Activated CD8-positive, alpha-beta T cell treated with anti-CD3 and anti-CD28 coated beads for 36 hours (primary cell): ENCODE data around the gene ITIH5. TPM values are rescaled to one million over a fixed set of nuclear protein-coding genes. Genes with fewer than 3 reads are reported as not detected.

Source experiments
- ATAC-seq: fragments of 200-7000 bp; cut with Tn5 transposase; one replicate; pipeline ENCODE4 v1.10.0; 2021; ENCODE audit warnings: mild to moderate bottlenecking, moderate library complexity
- CTCF ChIA-PET: fragments of 350-600 bp; sonication (Branson Sonifier 250); formaldehyde crosslinking; loops from one replicate; lab custom pipeline; 2021; ENCODE audit warnings: antibody characterized with exemption; lab: Charles Lee
- POLR2A ChIA-PET: fragments of 350-600 bp; sonication (Branson Sonifier 250); formaldehyde crosslinking; loops from one replicate; lab custom pipeline; 2021; ENCODE audit warnings: antibody characterized with exemption; lab: Charles Lee
- DNase-seq: peaks from one replicate; pipeline ENCODE4 v3.0.0-alpha.2; 2020
- H3K27ac Mint-ChIP-seq: one replicate; pipeline ENCODE4 v1.8.0; 2021; ENCODE audit warnings: mild to moderate bottlenecking, mixed read lengths
- H3K27me3 Mint-ChIP-seq: one replicate; pipeline ENCODE4 v1.8.0; 2021; ENCODE audit warnings: mixed read lengths
- H3K36me3 Mint-ChIP-seq: one replicate; pipeline ENCODE4 v1.8.0; 2021; ENCODE audit warnings: low read depth, mixed read lengths
- H3K4me1 Mint-ChIP-seq: one replicate; pipeline ENCODE4 v1.8.0; 2021; ENCODE audit warnings: low read depth, mixed read lengths
- H3K4me3 Mint-ChIP-seq: one replicate; pipeline ENCODE4 v1.8.0; 2021; ENCODE audit warnings: mild to moderate bottlenecking, moderate library complexity, mixed read lengths
- H3K9me3 Mint-ChIP-seq: one replicate; pipeline ENCODE4 v1.8.0; 2021; ENCODE audit warnings: mixed read lengths
- intact Hi-C: fragments of 100-400 bp; cut with micrococcal nuclease; formaldehyde crosslinking; loops from one replicate; pipeline ENCODE4 v1.10.0; 2022
- total RNA-seq, 2 experiments: library from RNA; stranded (reverse); gene quantifications; one replicate each; pipeline ENCODE4 v1.2.3, GENCODE V29; 2021
- TF ChIP-seq, protein P1 (sequence below): fragments of 200-600 bp; IDR thresholded peaks from one replicate; pipeline ENCODE4 v1.8.0; 2022; ENCODE audit warnings: antibody characterized with exemption, mild to moderate bottlenecking

Gene ITIH5
- total RNA-seq, 2 experiments from 2014 or later = not detected

DNA sequence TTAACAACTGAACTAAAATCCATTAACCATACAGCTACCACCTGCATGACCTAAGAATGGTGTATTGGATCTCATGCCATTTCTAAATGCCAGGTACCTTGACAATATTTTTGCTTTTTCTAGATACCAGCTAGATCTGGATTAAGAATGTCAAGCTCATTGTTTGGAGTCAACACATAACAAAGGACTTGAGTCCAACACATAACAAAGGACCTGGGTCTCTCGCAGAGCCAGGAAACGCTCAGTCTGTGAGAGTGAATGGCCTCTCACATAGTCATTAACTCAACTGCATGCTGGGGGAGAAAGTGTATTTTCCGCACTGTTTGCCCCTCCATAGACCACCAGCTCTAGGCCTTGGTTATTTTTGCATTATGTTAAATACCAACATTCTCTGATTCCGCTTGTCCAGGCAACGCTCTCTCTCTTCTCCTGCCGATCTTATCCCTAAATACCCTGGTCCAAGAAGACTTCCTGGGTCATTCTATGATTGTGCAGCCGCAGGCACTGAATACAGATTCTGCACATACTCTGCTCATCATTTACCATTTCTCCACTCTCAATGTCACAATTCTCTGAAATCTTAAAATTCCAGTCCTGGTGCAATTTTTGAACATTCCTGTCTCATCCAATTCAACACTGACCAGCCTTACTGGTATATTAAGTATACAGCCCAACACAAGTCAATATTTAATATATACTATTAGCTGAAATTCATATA is 31.2 kb downstream of the ITIH5 start:
- ATAC-seq (no peak), DNase-seq (no peak)
- Mint-ChIP-seq H3K9me3 (peaks cover 3% of the 10 kb centered on the region), H3K4me1 (no peaks in the 10 kb centered on the region), H3K27me3 (peaks cover 10% of the 10 kb centered on the region), H3K4me3 (no peak overlapping the region), H3K27ac (no peak overlapping the region), H3K36me3 (peaks cover 3% of the 10 kb centered on the region)
- ChIA-PET CTCF (interaction anchor here (0.8 to 0.9 kb wide), 3 partner anchors 9 to 1707 kb away, joined by 3 read pairs; no protein-coding TSS in a partner anchor), POLR2A (no interaction called here)
- TF ChIP-seq, protein P1, sequence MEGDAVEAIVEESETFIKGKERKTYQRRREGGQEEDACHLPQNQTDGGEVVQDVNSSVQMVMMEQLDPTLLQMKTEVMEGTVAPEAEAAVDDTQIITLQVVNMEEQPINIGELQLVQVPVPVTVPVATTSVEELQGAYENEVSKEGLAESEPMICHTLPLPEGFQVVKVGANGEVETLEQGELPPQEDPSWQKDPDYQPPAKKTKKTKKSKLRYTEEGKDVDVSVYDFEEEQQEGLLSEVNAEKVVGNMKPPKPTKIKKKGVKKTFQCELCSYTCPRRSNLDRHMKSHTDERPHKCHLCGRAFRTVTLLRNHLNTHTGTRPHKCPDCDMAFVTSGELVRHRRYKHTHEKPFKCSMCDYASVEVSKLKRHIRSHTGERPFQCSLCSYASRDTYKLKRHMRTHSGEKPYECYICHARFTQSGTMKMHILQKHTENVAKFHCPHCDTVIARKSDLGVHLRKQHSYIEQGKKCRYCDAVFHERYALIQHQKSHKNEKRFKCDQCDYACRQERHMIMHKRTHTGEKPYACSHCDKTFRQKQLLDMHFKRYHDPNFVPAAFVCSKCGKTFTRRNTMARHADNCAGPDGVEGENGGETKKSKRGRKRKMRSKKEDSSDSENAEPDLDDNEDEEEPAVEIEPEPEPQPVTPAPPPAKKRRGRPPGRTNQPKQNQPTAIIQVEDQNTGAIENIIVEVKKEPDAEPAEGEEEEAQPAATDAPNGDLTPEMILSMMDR = no peak
- intact Hi-C loops = no loop called here

DNA sequence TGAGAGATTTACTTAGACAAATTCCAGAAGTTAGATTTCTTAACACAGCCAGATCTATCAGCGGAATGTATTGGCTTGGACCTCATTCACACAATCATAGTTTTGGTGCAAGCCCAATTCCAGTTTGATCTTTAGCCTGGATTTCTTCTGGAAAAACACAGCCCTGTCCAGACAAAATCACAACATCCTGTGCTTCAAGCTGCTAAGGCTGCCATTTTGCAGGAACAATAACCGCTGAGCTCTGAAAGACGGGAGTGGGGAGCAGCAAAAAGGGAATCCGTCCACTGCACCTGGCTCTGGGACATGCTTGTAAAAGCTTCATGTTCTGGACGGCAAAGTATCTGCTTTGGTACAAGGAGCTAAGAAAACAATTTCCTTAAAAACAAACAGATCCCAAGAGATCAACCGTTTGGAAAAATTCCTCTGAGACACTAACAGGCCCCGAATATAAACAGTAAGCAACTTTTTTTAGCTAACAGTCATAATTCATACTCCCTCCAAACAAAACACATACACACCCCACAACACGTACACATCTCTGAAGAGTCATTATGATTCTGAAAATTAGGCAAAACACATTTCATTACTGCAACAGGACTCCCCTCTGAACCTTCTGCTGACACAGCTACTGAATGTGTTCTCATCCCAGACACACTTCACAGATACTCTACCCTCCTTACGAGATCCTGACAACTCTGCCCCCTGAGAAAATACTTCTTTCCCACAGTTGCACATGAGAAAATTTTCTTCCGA is 32.4 kb downstream of the ITIH5 start:
- ChIA-PET CTCF (interaction anchor here (0.9 kb wide), 2 partner anchors 8 to 20 kb away, joined by 3 read pairs; no protein-coding TSS in a partner anchor), POLR2A (no interaction called here)

DNA sequence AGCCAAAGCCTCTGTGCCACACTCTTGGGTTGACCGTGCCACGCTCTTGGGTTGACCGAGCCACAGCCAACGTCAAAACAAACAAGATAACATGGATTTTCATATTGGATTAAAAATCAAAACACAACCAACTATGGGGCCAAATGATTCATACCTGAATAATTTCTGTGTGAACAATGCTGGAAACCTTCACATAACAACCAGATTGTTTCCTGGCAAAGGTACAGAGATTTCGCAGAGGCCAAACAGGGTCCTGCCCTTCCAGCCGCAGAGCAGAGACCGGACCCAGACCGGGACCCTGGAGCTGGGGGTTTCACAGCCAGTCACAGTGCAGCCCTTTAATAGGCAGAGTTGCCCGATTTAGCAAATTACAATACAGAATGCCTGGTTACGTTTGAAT is 40.5 kb downstream of the ITIH5 start:
- Mint-ChIP-seq H3K27me3 (no peaks in the 10 kb centered on the region), H3K9me3 (peaks cover 13% of the 10 kb centered on the region), H3K4me3 (no peak overlapping the region), H3K4me1 (no peaks in the 10 kb centered on the region), H3K36me3 (no peaks in the 10 kb centered on the region), H3K27ac (no peak overlapping the region)
- intact Hi-C loops = no loop called here
- ChIA-PET CTCF (interaction anchor here (1.4 kb wide), 1 partner anchor 9 kb away, joined by 3 read pairs; no protein-coding TSS in a partner anchor), POLR2A (no interaction called here)
- TF ChIP-seq, protein P1 = no peak
- ATAC-seq (no peak), DNase-seq (no peak)

More for the DNA sequence above, 32.4 kb downstream of the ITIH5 start:
- Mint-ChIP-seq H3K27ac (no peak overlapping the region), H3K4me1 (no peaks in the 10 kb centered on the region), H3K27me3 (peaks cover 6% of the 10 kb centered on the region), H3K4me3 (no peak overlapping the region), H3K9me3 (peaks cover 4% of the 10 kb centered on the region), H3K36me3 (peaks cover 3% of the 10 kb centered on the region)
- intact Hi-C loops = no loop called here
- TF ChIP-seq, protein P1 = no peak
- ATAC-seq = no peak
- DNase-seq = no peak

DNA sequence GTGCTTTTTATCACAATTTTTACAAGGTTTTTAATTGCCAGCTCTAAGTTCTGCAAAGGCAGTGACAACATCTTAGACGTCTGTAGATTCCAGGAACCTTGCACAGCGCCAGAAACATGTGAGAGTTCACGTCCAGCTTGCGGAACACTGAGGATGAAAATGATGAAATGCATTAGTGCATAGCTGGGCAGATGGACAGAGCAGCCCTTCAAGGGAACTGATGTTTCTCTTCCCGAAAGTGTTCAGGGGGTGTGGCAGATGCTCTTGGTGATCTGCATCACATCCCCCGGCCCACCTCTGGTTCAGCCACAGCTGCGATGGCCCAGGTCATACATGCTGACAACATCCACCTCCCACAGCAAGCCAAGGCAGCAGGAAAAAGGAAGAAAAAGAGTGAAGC is 40.9 kb downstream of the ITIH5 start:
- H3K36me3 Mint-ChIP-seq = no peaks in the 10 kb centered on the region
- H3K9me3 Mint-ChIP-seq = peaks cover 13% of the 10 kb centered on the region
- no peaks in the 10 kb centered on the region for H3K27me3 Mint-ChIP-seq
- CTCF ChIA-PET = interaction anchor here (1.4 kb wide), 1 partner anchor 9 kb away, joined by 3 read pairs; no protein-coding TSS in a partner anchor
- POLR2A ChIA-PET = no interaction called here
- no peak overlapping the region for H3K27ac Mint-ChIP-seq
- H3K4me1 Mint-ChIP-seq = no peaks in the 10 kb centered on the region
- TF ChIP-seq, protein P1 = no peak
- intact Hi-C loops = no loop called here
- ATAC-seq (no peak), DNase-seq (no peak)
- no peak overlapping the region for H3K4me3 Mint-ChIP-seq

DNA sequence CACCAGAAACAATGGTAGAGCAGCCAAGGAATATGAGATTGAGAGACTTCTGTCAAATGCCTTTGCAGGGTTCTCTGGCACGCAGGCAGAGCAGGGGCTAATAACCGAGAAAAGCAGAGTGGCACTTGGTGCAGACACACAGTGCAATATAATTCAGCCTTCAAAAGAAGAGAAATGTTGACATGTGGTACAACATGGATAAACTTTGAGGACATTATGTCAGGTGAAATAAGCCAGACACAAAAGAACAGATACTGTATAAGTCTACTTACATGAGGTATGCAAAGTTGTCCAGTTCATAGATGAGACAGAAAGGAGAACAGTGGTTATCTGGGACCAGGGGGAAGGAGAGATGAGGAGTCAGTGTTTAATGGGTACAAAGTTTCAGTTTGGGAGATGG is 41.8 kb downstream of the ITIH5 start:
- no peaks in the 10 kb centered on the region for H3K36me3 Mint-ChIP-seq
- no peaks in the 10 kb centered on the region for H3K27me3 Mint-ChIP-seq
- DNase-seq = no peak
- TF ChIP-seq, protein P1 = no peak
- CTCF ChIA-PET = no interaction called here
- H3K9me3 Mint-ChIP-seq = peaks cover 13% of the 10 kb centered on the region
- POLR2A ChIA-PET = no interaction called here
- no peak overlapping the region for H3K4me3 Mint-ChIP-seq
- no peak overlapping the region for H3K27ac Mint-ChIP-seq
- H3K4me1 Mint-ChIP-seq = no peaks in the 10 kb centered on the region
- ATAC-seq = no peak
- intact Hi-C loops = no loop called here
